ENCODE data around the gene TEX12. TPM values are rescaled to one million over a fixed set of nuclear protein-coding genes. Genes with fewer than 3 reads are reported as not detected.
"Not testable (repeated sequence)": the region's sequence is repeated elsewhere in the genome, so short reads cannot be mapped to it uniquely, and the experiment has no call there.

The TEX12 gene
- total RNA-seq, 4 donors from 2014 or later: 0.33 TPM; not detected in 3

- Histone ChIP-seq H3K4me1 (peaks cover 0 to 11% of the 10 kb centered on the region in 2 donors), H3K9me3 (no peaks in the 10 kb centered on the region), H3K27ac (peak overlapping the region; percentile 47 to 76 (median 59)), H3K4me3 (replicated peaks in 1 of 3) (no peak overlapping the region), H3K36me3 (no peaks in the 10 kb centered on the region), H3K27me3 (no peaks in the 10 kb centered on the region)
- intact Hi-C loops (cut with DNase I): no loop called here
- DNase-seq: no peak
- 20% methylated on average over 2 of the region's 2 CpGs for WGBS, 2 donors
- TF ChIP-seq CTCF (IDR thresholded peaks at IDR 0.05) (no peak), POLR2A (IDR thresholded peaks at IDR 0.05) (no peak)
These were observed 28.8 kb downstream of the TEX12 start for GRCh38 chr11:112195951-112196351.

- TF ChIP-seq POLR2A (IDR thresholded peaks at IDR 0.05) (no peak), CTCF (IDR thresholded peaks at IDR 0.05) (no peak)
- no peak overlapping the region for H3K4me3 ChIP-seq (replicated peaks in 1 of 3)
- H3K4me1 ChIP-seq: peaks cover 0 to 11% of the 10 kb centered on the region in 2 donors
- intact Hi-C loops (cut with DNase I): no loop called here
- peak overlapping the region in 1 of 3 donors; percentile 47 for H3K27ac ChIP-seq
- WGBS, 2 donors: 92 to 96% methylated on average over 2 of the region's 2 CpGs
- no peaks in the 10 kb centered on the region for H3K9me3 ChIP-seq
- H3K36me3 ChIP-seq: no peaks in the 10 kb centered on the region
- no peak for DNase-seq
- H3K27me3 ChIP-seq: no peaks in the 10 kb centered on the region
These were observed 29.4 kb downstream of the TEX12 start for GRCh38 chr11:112196519-112197087.

- H3K27ac ChIP-seq; DNase-seq; H3K27me3 ChIP-seq; H3K4me3 ChIP-seq (replicated peaks in 1 of 3); H3K36me3 ChIP-seq; H3K9me3 ChIP-seq; intact Hi-C loops (cut with DNase I): not testable (repeated sequence)
- 90 to 92% methylated on average over 4 of the region's 4 CpGs for WGBS, 2 donors
- H3K4me1 ChIP-seq: peaks cover 0 to 11% of the 10 kb centered on the region in 2 donors
These were observed 31.9 kb downstream of the TEX12 start for GRCh38 chr11:112199101-112199500.

GRCh38 chr11:112200252-112200651, 33.1 kb downstream of the TEX12 start:
- Histone ChIP-seq H3K36me3 (no peaks in the 10 kb centered on the region), H3K4me3 (replicated peaks in 1 of 3) (no peak overlapping the region), H3K9me3 (no peaks in the 10 kb centered on the region), H3K4me1 (peaks cover 0 to 8% of the 10 kb centered on the region in 2 donors), H3K27ac (no peak overlapping the region), H3K27me3 (no peaks in the 10 kb centered on the region)
- 39 to 40% methylated on average over 2 of the region's 2 CpGs for WGBS, 2 donors
- no peak for DNase-seq
- intact Hi-C loops (cut with DNase I): no loop called here
- TF ChIP-seq CTCF (IDR thresholded peaks at IDR 0.05) (no peak), POLR2A (IDR thresholded peaks at IDR 0.05) (no peak)

GRCh38 chr11:112206071-112206470, 38.9 kb downstream of the TEX12 start:
- intact Hi-C loops (cut with DNase I): no loop called here
- Histone ChIP-seq H3K9me3 (no peaks in the 10 kb centered on the region), H3K27me3 (no peaks in the 10 kb centered on the region), H3K36me3 (no peaks in the 10 kb centered on the region), H3K4me1 (no peaks in the 10 kb centered on the region), H3K4me3 (replicated peaks in 1 of 3) (no peak overlapping the region), H3K27ac (no peak overlapping the region)
- TF ChIP-seq CTCF (IDR thresholded peaks at IDR 0.05) (no peak), POLR2A (IDR thresholded peaks at IDR 0.05) (no peak)
- 97 to 98% methylated on average over 22 to 23 of the region's 23 CpGs for WGBS, 2 donors
- no peak for DNase-seq
